MCF 10A (cell line): ENCODE data around the gene RFPL4AL1. TPM values are rescaled to one million over a fixed set of nuclear protein-coding genes. Genes with fewer than 3 reads are reported as not detected.

Experiments used
- BruUV-seq: library from RNA; stranded (reverse); fragments of 400-500 nt; replicated peaks from 2 replicates; lab custom pipeline; 2021; lab: Mats Ljungman, UMichigan
- CTCF ChIA-PET: fragments of 300-600 bp; sonication (Branson Sonifier 250); formaldehyde crosslinking; extraction: SDS; loops from one replicate; lab custom pipeline; 2021; ENCODE audit warnings: antibody characterized with exemption, inconsistent platforms; lab: Yijun Ruan, JAX
- POLR2A ChIA-PET: fragments of 300-600, 350-650 bp; sonication (Branson Sonifier 250); formaldehyde crosslinking; extraction: SDS; loops from one replicate; lab custom pipeline; 2020; ENCODE audit warnings: antibody characterized with exemption, inconsistent platforms; lab: Yijun Ruan, JAX
- DNase-seq: peaks from one replicate; pipeline ENCODE4 v3.0.0-alpha.2; 2018; ENCODE audit not compliant: unreplicated experiment
- H3K27ac Mint-ChIP-seq: one replicate; pipeline ENCODE4 v1.8.0; 2022; ENCODE audit warnings: mild to moderate bottlenecking, low read depth, mixed read lengths; ENCODE audit not compliant: unreplicated experiment
- H3K27me3 Mint-ChIP-seq: one replicate; pipeline ENCODE4 v1.8.0; 2022; ENCODE audit warnings: mixed read lengths; ENCODE audit not compliant: insufficient read depth, unreplicated experiment
- H3K36me3 Mint-ChIP-seq: one replicate; pipeline ENCODE4 v1.8.0; 2022; ENCODE audit warnings: mild to moderate bottlenecking, moderate library complexity, mixed read lengths; ENCODE audit not compliant: insufficient read depth, unreplicated experiment
- H3K4me1 Mint-ChIP-seq: one replicate; pipeline ENCODE4 v1.8.0; 2022; ENCODE audit warnings: mixed read lengths; ENCODE audit not compliant: insufficient read depth, unreplicated experiment
- H3K4me3 Mint-ChIP-seq: one replicate; pipeline ENCODE4 v1.8.0; 2022; ENCODE audit warnings: mild to moderate bottlenecking, moderate library complexity, mixed read lengths; ENCODE audit not compliant: unreplicated experiment
- H3K9me3 Mint-ChIP-seq: one replicate; pipeline ENCODE4 v1.8.0; 2022; ENCODE audit warnings: mixed read lengths; ENCODE audit not compliant: unreplicated experiment
- CTCF ChIP-seq: fragments of 200-600 bp; IDR thresholded peaks from one replicate; pipeline ENCODE4 v1.8.0; 2022; ENCODE audit warnings: antibody characterized with exemption, mild to moderate bottlenecking; ENCODE audit not compliant: unreplicated experiment
- intact Hi-C: fragments of 100-400 bp; cut with micrococcal nuclease; formaldehyde crosslinking; loops from 2 replicates; pipeline ENCODE4 v1.14.1; 2022
- total RNA-seq: library from RNA; stranded (reverse); gene quantifications from 2 replicates; pipeline ENCODE4 v1.2.3, GENCODE V29; 2022

The RFPL4AL1 gene
- total RNA-seq, 1 experiment from 2014 or later = not detected

GRCh38 chr19:55781112-55781511 is 12.2 kb downstream of the RFPL4AL1 start:
- Mint-ChIP-seq H3K27ac (no peak overlapping the region), H3K4me1 (no peaks in the 10 kb centered on the region)
- BruUV-seq = no TSS peak

GRCh38 chr19:55795021-55795420 is 26.1 kb downstream of the RFPL4AL1 start:
- no peaks in the 10 kb centered on the region for H3K27me3 Mint-ChIP-seq
- H3K4me3 Mint-ChIP-seq = no peak overlapping the region
- H3K27ac Mint-ChIP-seq = no peak overlapping the region
- ChIA-PET POLR2A (no interaction called here), CTCF (no interaction called here)
- no peaks in the 10 kb centered on the region for H3K4me1 Mint-ChIP-seq
- TF ChIP-seq CTCF = no peak
- no TSS peak for BruUV-seq
- no peaks in the 10 kb centered on the region for H3K36me3 Mint-ChIP-seq
- DNase-seq = no peak
- intact Hi-C loops = no loop called here
- peaks cover 31% of the 10 kb centered on the region for H3K9me3 Mint-ChIP-seq

More at GRCh38 chr19:55781112-55781511, 12.2 kb downstream of the RFPL4AL1 start:
- no peak for TF ChIP-seq CTCF
- peaks cover 15% of the 10 kb centered on the region for H3K9me3 Mint-ChIP-seq
- H3K27me3 Mint-ChIP-seq = peaks cover 16% of the 10 kb centered on the region
- intact Hi-C loops = no loop called here
- no peak overlapping the region for H3K4me3 Mint-ChIP-seq
- CTCF ChIA-PET = no interaction called here
- DNase-seq = no peak
- POLR2A ChIA-PET = no interaction called here
- H3K36me3 Mint-ChIP-seq = no peaks in the 10 kb centered on the region

- no TSS peak for BruUV-seq
- ChIA-PET CTCF (no interaction called here), POLR2A (no interaction called here)
- no peak for TF ChIP-seq CTCF
- Mint-ChIP-seq H3K27ac (no peak overlapping the region), H3K4me3 (no peak overlapping the region), H3K36me3 (peaks cover 6% of the 10 kb centered on the region), H3K27me3 (no peaks in the 10 kb centered on the region), H3K4me1 (no peaks in the 10 kb centered on the region), H3K9me3 (peaks cover 45% of the 10 kb centered on the region)
- DNase-seq = no peak
- intact Hi-C loops = no loop called here
These were observed 32.5 kb downstream of the RFPL4AL1 start for GRCh38 chr19:55801416-55801815.

GRCh38 chr19:55802281-55802680 is 33.4 kb downstream of the RFPL4AL1 start:
- H3K9me3 Mint-ChIP-seq = peaks cover 50% of the 10 kb centered on the region
- DNase-seq = no peak
- H3K4me1 Mint-ChIP-seq = no peaks in the 10 kb centered on the region
- intact Hi-C loops = no loop called here
- no peaks in the 10 kb centered on the region for H3K27me3 Mint-ChIP-seq
- H3K4me3 Mint-ChIP-seq = no peak overlapping the region
- ChIA-PET POLR2A (no interaction called here), CTCF (no interaction called here)
- H3K27ac Mint-ChIP-seq = no peak overlapping the region
- peaks cover 6% of the 10 kb centered on the region for H3K36me3 Mint-ChIP-seq
- no peak for TF ChIP-seq CTCF
- no TSS peak for BruUV-seq
